Body of pancreas (tissue), 4 donors: ENCODE data around the gene LIF. TPM values are rescaled to one million over a fixed set of nuclear protein-coding genes. Genes with fewer than 3 reads are reported as not detected.
A peak's percentile ranks its signal among the peaks of the same experiment; 100 is the strongest.

ENCODE experiments used
- ATAC-seq: fragments of 150-250 bp; one replicate; pipeline ENCODE4 v1.9.1; 2016
- DNase-seq, 4 donors: peaks; one replicate each; pipeline ENCODE4 v3.0.0-alpha.2; 2019
- H3K27ac ChIP-seq, 4 donors: fragments of 200-600 bp; sonication (generic); 1 replicate in 3 of 4; 2 replicates in 1 of 4; pipeline versions ENCODE4 v1.5.1 to v1.6.1; 2016 to 2019; ENCODE audit warnings: mild to moderate bottlenecking in 1 of 4, mixed read lengths in 1 of 4, moderate library complexity in 1 of 4
- H3K27me3 ChIP-seq, 2 donors: fragments of 200-600 bp; sonication (generic); one replicate each; pipeline ENCODE4 v1.6.0; 2016; ENCODE audit warnings: mild to moderate bottlenecking in 1 of 2
- H3K36me3 ChIP-seq, 2 donors: fragments of 200-600 bp; sonication (generic); replicated peaks in 1 of 2; 2 replicates each; pipeline ENCODE4 v1.5.1; 2016; ENCODE audit warnings: low read depth in 2 of 2; ENCODE audit not compliant: insufficient read depth in 1 of 2
- H3K4me1 ChIP-seq: fragments of 200-600 bp; sonication (generic); one replicate; pipeline ENCODE4 v1.6.0; 2016
- H3K4me3 ChIP-seq, 2 donors: fragments of 200-600 bp; sonication (generic); 1 replicate in 1 of 2; 2 replicates in 1 of 2; pipeline ENCODE4 v1.5.1; 2016 to 2019
- H3K9me3 ChIP-seq, 3 donors: fragments of 200-600 bp; sonication (generic); 1 replicate in 2 of 3; 2 replicates in 1 of 3; pipeline ENCODE4 v1.5.1; 2016
- POLR2A ChIP-seq, 3 donors: fragments of 450-650 bp; IDR thresholded peaks; one replicate each; pipeline ENCODE4 v1.6.1; 2016; ENCODE audit warnings: antibody characterized with exemption in 3 of 3, mild to moderate bottlenecking in 2 of 3
- WGBS, 2 donors: methylation state at CpG; one replicate each; pipeline ENCODE4 v1.1.5; 2017; 5-methylcytosine and 5-hydroxymethylcytosine counted together
- intact Hi-C: fragments of 100-400 bp; cut with DNase I; formaldehyde crosslinking; loops from one replicate; pipeline ENCODE4 v1.15.1; 2023
- total RNA-seq, 2 donors: library from RNA; depleted of rRNA; stranded (reverse); fragments of >200 nt; gene quantifications; one replicate each; pipeline ENCODE4 v1.1.0, GENCODE V29; 2016
- TF ChIP-seq, protein P1 (sequence below), 7 experiments: fragments of 450-650 bp in 4 of 7; fragments of 200-600 bp in 3 of 7; sonication (generic) in 3 of 7; IDR thresholded peaks; one replicate each; pipeline ENCODE4 v1.5.1; 2016 to 2019; ENCODE audit warnings: antibody characterized with exemption in 7 of 7

Gene LIF
- total RNA-seq, 2 donors from 2014 or later = 0.52 to 1.3 TPM

- no peaks in the 10 kb centered on the region for H3K27me3 ChIP-seq
- WGBS, 2 donors = 42 to 47% methylated on average over 2 to 3 of the region's 3 CpGs
- no peak for TF ChIP-seq POLR2A (IDR thresholded peaks at IDR 0.05)
- TF ChIP-seq, protein P1, sequence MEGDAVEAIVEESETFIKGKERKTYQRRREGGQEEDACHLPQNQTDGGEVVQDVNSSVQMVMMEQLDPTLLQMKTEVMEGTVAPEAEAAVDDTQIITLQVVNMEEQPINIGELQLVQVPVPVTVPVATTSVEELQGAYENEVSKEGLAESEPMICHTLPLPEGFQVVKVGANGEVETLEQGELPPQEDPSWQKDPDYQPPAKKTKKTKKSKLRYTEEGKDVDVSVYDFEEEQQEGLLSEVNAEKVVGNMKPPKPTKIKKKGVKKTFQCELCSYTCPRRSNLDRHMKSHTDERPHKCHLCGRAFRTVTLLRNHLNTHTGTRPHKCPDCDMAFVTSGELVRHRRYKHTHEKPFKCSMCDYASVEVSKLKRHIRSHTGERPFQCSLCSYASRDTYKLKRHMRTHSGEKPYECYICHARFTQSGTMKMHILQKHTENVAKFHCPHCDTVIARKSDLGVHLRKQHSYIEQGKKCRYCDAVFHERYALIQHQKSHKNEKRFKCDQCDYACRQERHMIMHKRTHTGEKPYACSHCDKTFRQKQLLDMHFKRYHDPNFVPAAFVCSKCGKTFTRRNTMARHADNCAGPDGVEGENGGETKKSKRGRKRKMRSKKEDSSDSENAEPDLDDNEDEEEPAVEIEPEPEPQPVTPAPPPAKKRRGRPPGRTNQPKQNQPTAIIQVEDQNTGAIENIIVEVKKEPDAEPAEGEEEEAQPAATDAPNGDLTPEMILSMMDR (IDR thresholded peaks at IDR 0.05) = no peak
- H3K4me3 ChIP-seq = no peak overlapping the region
- H3K4me1 ChIP-seq = peaks cover 38% of the 10 kb centered on the region
- ATAC-seq (peak; percentile 2), DNase-seq (peak in 1 of 4 donors; percentile 21)
- intact Hi-C loops = no loop called here
- peaks cover 0 to 6% of the 10 kb centered on the region in 2 donors for H3K36me3 ChIP-seq
- peak overlapping the region; percentile 85 to 90 (median 88) for H3K27ac ChIP-seq
- no peaks in the 10 kb centered on the region for H3K9me3 ChIP-seq
Measured at GRCh38 chr22:30290342-30291057, 43.9 kb upstream of the LIF start.

GRCh38 chr22:30289980-30290313 lies 43.4 kb upstream of the LIF start:
- DNase-seq (no peak), ATAC-seq (peak; percentile 8)
- TF ChIP-seq POLR2A (IDR thresholded peaks at IDR 0.05) = no peak
- TF ChIP-seq, protein P1 (IDR thresholded peaks at IDR 0.05) = no peak
- H3K4me3 ChIP-seq = no peak overlapping the region
- H3K9me3 ChIP-seq = no peaks in the 10 kb centered on the region
- 23 to 25% methylated on average over 4 to 12 of the region's 12 CpGs for WGBS, 2 donors
- peaks cover 38% of the 10 kb centered on the region for H3K4me1 ChIP-seq
- peaks cover 0 to 6% of the 10 kb centered on the region in 2 donors for H3K36me3 ChIP-seq
- intact Hi-C loops = no loop called here
- no peaks in the 10 kb centered on the region for H3K27me3 ChIP-seq
- H3K27ac ChIP-seq = peak overlapping the region; percentile 85 to 90 (median 88)

DNA sequence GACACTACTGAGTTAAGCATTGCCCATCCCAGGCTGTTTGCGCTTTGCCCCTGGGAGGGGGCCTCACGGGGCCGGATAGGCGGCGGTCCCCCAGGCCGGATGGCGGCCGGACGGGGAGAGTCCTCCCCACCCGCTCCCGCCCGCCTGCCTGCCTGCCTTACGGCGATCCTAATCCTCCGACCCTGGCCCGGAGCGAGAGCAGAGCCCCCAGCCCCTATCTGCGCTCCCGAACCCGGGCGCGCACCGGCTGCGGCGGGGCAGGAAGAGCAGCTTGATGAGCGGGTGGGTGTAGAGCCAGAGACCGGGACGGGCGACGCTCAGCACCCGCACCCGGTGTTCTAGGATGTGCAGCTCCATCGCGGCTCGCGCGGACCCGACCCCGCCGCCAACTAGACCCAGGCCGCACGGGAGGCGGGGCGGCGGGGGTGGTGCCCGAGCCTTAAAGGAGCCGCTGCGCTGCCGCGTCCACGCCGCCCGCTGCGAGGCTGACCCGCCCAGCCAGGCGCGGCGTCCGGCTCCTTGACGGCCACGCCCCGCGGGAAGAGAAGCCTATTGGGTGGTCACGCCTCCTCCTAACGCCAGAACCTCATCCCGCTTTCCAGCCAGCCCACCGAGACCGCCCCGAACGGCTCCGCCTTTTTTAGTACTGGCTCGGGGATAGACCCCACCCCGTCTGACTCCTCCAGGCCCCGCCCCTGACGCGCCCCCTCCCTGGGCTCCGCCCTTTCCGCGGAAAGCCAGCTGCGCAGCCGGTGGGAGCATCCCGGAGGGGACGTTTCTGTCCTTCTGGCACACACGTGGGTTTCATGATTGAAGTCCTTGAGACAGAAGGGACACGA lies 42.8 kb upstream of the LIF start, which contains the start of gene CASTOR1:
CASTOR1 (minus strand) TSS at position 365 of the 839 bp plus-strand sequence; CDS start at position 357, 8 bp downstream.
- 0% methylated on average over 6 to 81 of the region's 85 CpGs for WGBS, 2 donors
- DNase-seq (peak; percentile 99), ATAC-seq (peak; percentile 88)
- TF ChIP-seq POLR2A (IDR thresholded peaks at IDR 0.05) = peak; percentile 57 to 85 (median 61)
- TF ChIP-seq, protein P1 (IDR thresholded peaks at IDR 0.05) = peak in 1 of 7 experiments; percentile 6
- Histone ChIP-seq H3K27me3 (no peaks in the 10 kb centered on the region), H3K4me3 (peak within 1 kb of the TSS; percentile 50 to 74), H3K36me3 (peaks cover 0 to 6% of the 10 kb centered on the region in 2 donors), H3K9me3 (no peaks in the 10 kb centered on the region), H3K4me1 (peaks cover 38% of the 10 kb centered on the region), H3K27ac (peak within 1 kb of the TSS; percentile 85 to 90 (median 88))
- intact Hi-C loops = no loop called here

DNA sequence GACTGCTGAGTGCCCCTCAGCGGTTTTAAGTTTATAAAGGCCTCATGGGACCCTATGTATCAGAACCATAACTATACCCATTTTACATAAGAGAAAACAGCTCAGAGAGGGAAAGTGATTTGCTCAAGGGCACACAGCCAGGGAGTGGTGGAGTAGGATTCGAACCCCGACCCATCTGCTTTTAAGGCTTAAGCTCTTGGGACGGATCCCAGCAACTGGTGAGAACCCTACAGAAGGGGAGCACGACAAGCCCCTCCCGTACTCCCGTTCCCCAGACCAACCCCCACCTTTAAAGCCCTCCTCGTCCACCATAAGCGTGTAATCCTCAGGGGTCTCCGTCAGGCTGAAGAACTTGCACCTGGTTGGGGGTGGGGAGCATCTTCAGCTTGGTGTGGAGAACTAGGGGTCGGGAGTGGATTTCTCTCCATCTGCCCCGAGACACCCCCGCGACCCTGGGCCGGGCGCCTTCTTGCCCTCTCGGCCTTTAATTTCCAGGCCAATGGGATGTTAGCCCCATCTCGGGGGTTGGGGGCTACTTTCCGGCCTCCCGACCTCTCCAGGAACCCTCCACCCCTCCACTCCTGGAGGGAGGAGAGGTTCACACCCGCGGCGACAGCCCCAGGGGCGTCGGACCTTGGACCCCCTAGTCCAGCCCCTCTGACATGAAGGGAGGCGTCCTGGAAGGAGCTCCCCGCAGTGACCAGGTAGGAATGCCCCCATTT lies 42.0 kb upstream of the LIF start:
- peaks cover 0 to 2% of the 10 kb centered on the region in 2 donors for H3K36me3 ChIP-seq
- peak overlapping the region; percentile 85 to 90 (median 88) for H3K27ac ChIP-seq
- H3K27me3 ChIP-seq = no peaks in the 10 kb centered on the region
- H3K4me1 ChIP-seq = peaks cover 38% of the 10 kb centered on the region
- intact Hi-C loops = no loop called here
- DNase-seq = no peak
- 14 to 36% methylated on average over 10 to 27 of the region's 27 CpGs for WGBS, 2 donors
- peak overlapping the region; percentile 50 to 74 for H3K4me3 ChIP-seq
- no peaks in the 10 kb centered on the region for H3K9me3 ChIP-seq
- TF ChIP-seq POLR2A (IDR thresholded peaks at IDR 0.05) = peak in 1 of 3 donors; percentile 8
- TF ChIP-seq, protein P1 (IDR thresholded peaks at IDR 0.05) = no peak
- ATAC-seq = no peak
